NOMO-1 (cell line): Measurements from ENCODE around the gene ZNF766.
A peak's percentile ranks its signal among the peaks of the same experiment; 100 is the strongest.
"Not testable (repeated sequence)": the region's sequence is repeated elsewhere in the genome, so short reads cannot be mapped to it uniquely, and the experiment has no call there.

Experiments used
- DNase-seq, 2 experiments: peaks; one replicate each; lab custom pipeline; 2025; ENCODE audit not compliant: unreplicated experiment in 2 of 2; lab: John Stamatoyannopoulos, UW

ZNF766 gene

GRCh38 chr19:52274191-52274590 is 4.8 kb downstream of the ZNF766 start:
- DNase-seq = no peak

- no peak for DNase-seq
Observed at GRCh38 chr19:52275988-52276387, 6.6 kb downstream of the ZNF766 start.

GRCh38 chr19:52277471-52277870 is 8.1 kb downstream of the ZNF766 start:
- DNase-seq = no peak

- DNase-seq = no peak
Observed at GRCh38 chr19:52286256-52286655, 16.9 kb downstream of the ZNF766 start.

- no peak for DNase-seq
Observed at GRCh38 chr19:52291781-52292180, 22.4 kb downstream of the ZNF766 start.

GRCh38 chr19:52292946-52293345 is 23.6 kb downstream of the ZNF766 start:
- not testable (repeated sequence) for DNase-seq

GRCh38 chr19:52296400-52296772 is 27.0 kb downstream of the ZNF766 start:
- DNase-seq = peak in 1 of 2 experiments; percentile 46

- peak; percentile 73 to 82 for DNase-seq
Observed at GRCh38 chr19:52296773-52297600, 27.6 kb downstream of the ZNF766 start, which contains the start of gene ZNF480. ZNF480 (plus strand) TSS chr19:52297169; CDS start chr19:52300413, 3,244 bp downstream.

GRCh38 chr19:52297601-52298364 is 28.4 kb downstream of the ZNF766 start:
- peak; percentile 6 to 40 for DNase-seq

GRCh38 chr19:52307275-52307674 is 37.9 kb downstream of the ZNF766 start:
- DNase-seq = no peak

- DNase-seq = no peak
Observed at GRCh38 chr19:52322429-52322828, 53.0 kb downstream of the ZNF766 start.

- DNase-seq = no peak
Observed at GRCh38 chr19:52331757-52332156, 62.4 kb downstream of the ZNF766 start.

- DNase-seq = no peak
Observed at GRCh38 chr19:52335768-52336116, 66.4 kb downstream of the ZNF766 start.

- DNase-seq = no peak
Observed at GRCh38 chr19:52336117-52336790, 66.9 kb downstream of the ZNF766 start, which contains the start of gene ZNF610. ZNF610 (plus strand) TSS chr19:52336243; CDS start chr19:52349173, 12,930 bp downstream.

- no peak for DNase-seq
Observed at GRCh38 chr19:52336791-52337381, 67.5 kb downstream of the ZNF766 start.

GRCh38 chr19:52339022-52339421 is 69.6 kb downstream of the ZNF766 start:
- DNase-seq = not testable (repeated sequence)

GRCh38 chr19:52343548-52343947 is 74.2 kb downstream of the ZNF766 start:
- peak; percentile 6 to 29 for DNase-seq

- no peak for DNase-seq
Observed at GRCh38 chr19:52345162-52345561, 75.8 kb downstream of the ZNF766 start.
